ENCODE measurements around the gene PRRG2. TPM values are rescaled to one million over a fixed set of nuclear protein-coding genes. Genes with fewer than 3 reads are reported as not detected.

PRRG2 gene
- total RNA-seq, 1 donor from 2014 or later, result 2.8 TPM

DNA sequence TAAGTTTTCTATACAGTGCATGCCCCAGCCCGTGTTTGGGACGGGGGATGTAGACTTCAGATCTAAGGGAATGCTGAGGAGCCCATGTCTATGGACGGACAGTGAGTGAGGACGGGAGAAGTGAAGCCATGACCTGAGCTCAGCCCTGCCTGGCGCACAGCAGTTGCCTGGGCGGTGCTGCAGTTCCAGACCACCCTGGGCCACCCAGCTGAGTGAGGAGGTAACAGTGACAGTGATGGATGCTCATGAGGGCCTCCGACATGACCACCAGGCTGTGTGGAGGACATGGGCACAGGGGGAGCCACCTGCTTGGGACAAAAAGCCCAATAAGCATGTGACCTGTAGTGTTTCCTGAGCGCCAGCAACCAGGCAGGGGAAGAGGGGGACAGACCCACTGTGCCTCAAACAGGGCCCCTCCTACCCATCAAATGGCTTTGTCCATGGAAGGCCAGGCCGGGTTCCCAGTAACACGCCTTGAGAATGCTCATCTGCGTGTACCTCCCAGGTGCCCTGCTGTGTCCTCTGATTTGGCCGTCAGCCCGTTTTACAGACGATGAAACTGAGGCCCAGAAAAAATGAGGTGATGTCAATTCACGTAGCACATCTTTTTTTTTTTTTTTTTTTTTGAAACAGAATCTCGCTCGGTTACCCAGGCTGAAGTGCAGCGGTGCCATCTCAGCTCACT lies 23.3 kb upstream of the PRRG2 start:
- no peak for DNase-seq

DNA sequence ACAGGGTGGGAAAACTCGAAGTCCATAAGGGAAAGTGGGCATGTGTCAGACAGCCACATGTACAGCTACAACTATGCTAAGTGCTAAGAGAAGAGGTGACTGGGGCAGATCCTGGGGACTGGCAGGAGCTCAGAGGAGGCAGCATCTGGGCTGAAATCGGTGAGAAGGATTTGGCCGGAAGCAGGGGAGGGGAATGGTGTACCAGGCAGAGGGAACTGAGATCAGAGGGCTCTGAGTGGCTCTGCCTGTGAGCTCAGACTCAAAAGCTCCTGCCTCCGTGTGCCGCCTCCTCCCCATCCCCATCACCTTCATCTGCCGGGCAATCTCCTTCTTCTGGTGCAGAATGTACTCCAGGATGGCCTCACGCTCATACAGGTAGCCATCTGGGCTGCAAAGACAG lies 22.5 kb upstream of the PRRG2 start:
- no peak for DNase-seq

DNA sequence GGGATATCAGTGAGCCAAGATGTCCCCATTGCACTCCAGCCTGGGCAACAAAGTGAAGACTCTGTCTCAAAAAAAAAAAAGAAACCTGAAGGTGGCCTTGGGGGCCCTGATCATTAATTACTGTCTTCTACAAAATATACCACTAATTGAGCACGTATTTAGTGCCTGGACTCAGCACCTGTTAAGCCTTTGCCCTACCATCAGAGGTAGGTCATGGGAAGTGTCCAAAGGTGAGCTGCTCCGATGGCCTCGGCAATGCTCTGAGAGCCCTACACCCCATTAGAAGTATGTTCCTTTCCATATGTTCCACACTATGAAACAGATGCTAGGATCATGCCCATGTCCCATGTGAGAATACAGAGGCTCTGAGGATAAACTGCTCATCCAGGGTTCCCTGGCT lies 21.7 kb upstream of the PRRG2 start:
- DNase-seq, result no peak

DNA sequence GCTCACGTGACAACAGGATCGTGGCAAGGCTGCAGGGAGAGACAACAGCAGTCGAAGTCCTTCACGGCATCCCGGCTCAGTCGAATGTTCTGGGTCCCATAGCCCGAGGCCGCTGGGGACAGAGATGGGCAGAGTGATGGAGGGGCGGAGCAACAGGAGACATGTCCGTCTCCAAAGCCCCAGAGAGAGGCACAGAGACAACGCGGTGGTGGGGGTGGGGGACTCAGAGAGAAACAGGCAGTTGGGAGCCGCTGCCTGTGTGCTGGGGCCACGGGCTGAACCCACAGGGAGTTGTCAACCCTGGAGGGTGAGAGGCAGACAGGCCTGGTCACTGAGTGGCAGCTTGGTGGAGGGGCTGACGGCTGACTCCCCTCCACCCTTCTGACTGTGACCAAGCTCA lies 21.2 kb upstream of the PRRG2 start:
- DNase-seq, result no peak

- no peak for DNase-seq
These were observed 20.7 kb upstream of the PRRG2 start for GRCh38 chr19:49560358-49560900.

DNA sequence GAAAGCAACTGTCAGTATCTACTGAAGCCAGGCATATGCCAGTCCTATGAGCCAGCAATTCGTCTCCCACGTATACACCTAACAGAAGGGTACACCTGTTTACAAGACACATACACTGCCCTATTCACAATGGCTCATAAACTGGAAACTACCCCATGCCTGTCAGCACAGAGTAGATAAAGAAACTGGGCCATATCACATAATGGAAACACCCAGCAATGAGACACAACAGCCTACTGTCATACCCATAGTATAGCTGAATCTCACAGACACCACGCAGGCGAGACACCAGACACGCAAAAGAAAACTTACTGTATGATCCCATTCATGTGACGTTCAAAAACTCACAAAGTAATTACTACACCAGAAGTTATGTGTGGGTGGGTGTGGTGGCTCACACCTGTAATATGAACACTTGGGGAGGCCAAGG lies 16.5 kb upstream of the PRRG2 start:
- no peak for DNase-seq

DNA sequence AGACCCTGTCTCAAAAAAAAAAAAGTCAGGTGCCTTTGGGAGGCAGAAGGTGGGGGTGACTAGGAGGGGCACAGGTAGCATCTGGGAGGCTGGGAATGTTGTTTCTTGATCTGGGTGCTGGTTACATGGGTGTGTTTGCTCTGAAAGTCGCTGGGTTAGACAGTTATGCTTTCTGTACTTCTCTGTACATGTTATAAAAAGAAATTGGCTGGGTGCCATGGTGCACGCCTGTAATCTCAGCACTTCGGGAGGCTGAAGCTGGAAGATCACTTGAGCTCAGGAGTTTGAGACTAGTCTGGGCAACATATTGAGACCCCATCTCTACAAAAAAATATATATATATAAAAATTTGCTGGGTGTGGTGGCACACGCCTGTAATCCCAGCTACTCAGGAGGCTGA lies 15.9 kb upstream of the PRRG2 start:
- no peak for DNase-seq

GRCh38 chr19:49566302-49566701 lies 14.8 kb upstream of the PRRG2 start:
- no peak for DNase-seq

DNA sequence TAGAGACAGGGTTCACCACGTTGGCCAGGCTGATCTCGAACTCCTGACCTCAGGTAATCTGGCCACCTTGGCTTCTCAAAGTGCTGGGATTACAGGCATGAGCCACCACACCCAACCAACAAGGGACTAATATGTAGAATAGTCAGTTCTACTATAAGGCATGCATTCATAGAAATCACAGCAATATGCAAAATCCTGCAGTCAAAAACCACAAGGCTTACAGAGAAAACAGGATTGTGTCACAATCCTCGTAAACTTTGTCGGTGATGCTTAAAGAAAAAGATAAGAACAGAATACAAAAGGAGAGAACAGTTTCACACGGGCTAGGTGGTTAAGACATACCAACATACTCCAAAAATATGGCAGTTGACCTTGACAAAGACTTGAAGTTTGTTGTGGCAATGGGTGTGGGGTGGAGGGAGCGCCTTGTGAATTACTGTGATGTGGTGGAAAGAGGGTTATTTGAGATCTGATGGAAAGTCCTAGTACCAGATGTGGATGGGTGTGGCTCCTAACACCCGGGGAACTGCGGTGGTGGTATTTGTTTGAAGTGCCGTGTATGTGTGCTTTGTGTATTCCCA lies 13.2 kb upstream of the PRRG2 start:
- DNase-seq, result peak; percentile 62

- DNase-seq, result peak; percentile 86
These were observed 10.8 kb upstream of the PRRG2 start for GRCh38 chr19:49570138-49570856.

DNA sequence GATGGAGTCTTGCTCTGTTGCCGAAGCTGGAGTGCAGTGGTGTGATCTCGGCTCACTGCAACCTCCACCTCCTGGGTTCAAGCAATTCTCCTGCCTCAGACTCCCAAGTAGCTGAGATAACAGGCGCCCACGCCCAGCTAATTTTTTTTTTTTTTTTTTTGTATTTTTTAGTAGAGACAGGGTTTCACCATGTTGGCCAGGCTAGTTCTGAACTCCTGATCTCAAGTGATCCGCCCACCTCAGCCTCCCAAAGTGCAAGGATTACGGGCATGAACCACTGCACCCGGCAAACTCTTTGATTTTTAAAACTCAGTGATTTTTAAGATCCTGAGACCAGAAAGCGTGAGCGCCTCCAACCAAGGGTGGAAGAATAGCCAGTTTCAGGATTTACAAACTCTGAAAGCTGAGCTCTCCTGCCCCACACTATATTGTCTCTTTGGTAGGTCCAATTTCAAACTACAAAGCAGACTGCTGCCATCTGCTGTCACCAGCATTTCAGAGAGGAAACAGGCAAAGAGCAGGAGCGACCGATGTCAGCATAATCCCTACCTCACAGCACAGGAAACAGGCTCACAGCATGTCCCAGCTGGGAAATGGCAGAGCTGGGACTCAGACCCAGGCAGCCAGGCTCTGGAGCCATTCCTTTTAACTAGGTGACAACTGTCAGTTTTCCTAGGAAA lies 10.0 kb upstream of the PRRG2 start:
- no peak for DNase-seq

- DNase-seq, result no peak
These were observed 8.1 kb upstream of the PRRG2 start for GRCh38 chr19:49573009-49573408.

DNA sequence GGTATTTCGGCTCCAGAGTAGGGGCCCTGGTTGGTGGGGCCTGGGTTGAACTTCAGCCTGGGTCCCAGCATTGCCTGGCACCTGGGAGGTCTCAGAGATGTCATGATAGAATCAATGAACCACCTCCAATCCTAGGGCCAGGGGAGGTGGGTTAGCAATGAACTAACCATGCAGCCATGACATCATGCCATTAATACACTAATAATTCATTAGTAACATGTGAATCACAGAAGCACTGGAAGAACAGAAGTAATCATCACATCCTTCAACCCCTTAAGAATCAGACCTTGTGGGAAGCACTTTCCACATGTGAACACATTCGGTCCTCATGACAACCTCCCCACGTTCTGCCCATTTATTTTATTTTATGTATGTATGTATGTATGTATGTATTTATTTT lies 7.7 kb upstream of the PRRG2 start:
- DNase-seq, result no peak

GRCh38 chr19:49574206-49574755 lies 6.8 kb upstream of the PRRG2 start:
- DNase-seq, result no peak

- no peak for DNase-seq
These were observed 1.9 kb upstream of the PRRG2 start for GRCh38 chr19:49579193-49579592.

DNA sequence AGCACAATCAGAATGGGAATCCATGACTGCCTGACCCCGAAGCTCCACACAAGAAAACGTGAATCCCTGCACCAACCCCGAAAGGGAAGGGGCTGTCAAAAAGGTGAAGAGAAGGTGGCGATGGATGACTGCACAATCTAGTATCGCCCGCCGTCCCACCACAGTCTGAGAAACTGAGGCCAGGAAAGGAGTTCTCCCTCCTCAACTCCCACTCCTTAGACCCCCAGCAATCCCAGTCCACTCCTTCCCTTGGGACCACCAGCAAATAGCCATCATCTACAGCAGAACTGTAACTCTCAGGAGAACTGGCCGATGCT lies 1.2 kb upstream of the PRRG2 start:
- no peak for DNase-seq

GRCh38 chr19:49580264-49581006 lies 681 bp upstream of the PRRG2 start, which contains the start of gene NOSIP:
Gene NOSIP, minus strand, starts transcription at chr19:49580556. Its CDS starts 19,865 bp downstream, at chr19:49560691.
- DNase-seq, result peak; percentile 97

DNA sequence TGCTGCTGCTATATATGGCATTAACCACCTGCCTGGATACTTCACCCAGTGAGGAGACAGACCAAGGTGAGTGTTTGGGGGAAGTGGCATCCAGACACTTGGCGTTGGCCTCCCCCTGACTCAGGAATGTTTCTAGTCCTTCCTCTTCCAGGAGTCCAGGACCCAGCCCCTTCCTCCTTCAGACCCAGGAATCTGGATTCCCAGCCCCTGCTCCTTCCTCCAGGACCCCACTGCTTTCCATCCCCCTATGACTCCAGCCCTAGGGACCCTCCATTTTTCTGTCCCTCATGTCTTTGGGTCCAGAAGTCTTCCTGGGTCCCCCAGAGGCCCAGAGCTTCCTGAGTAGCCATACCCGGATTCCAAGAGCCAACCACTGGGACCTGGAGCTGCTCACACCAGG lies 2.1 kb downstream of the PRRG2 start:
- no peak for DNase-seq

- no peak for DNase-seq
These were observed 3.9 kb downstream of the PRRG2 start for GRCh38 chr19:49585023-49585422.

DNA sequence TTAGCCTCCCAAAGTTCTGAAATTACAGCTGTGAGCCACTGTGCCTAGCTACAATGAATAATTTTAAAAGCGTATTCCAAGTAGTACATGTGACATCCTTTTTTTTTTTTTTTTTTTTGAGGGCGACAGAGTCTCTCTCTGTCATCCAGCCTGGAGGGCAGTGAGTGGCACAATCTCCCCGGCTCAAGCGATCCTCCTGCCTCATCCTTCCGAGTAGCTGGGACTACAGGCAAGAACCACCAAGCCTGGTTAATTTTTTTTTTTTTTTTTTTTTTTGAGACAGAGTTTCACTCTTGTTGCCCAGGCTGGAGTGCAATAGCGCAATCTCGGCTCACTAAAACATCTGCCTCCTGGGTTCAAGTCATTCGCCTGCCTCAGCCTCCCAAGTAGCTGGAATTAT lies 6.1 kb downstream of the PRRG2 start:
- no peak for DNase-seq

DNA sequence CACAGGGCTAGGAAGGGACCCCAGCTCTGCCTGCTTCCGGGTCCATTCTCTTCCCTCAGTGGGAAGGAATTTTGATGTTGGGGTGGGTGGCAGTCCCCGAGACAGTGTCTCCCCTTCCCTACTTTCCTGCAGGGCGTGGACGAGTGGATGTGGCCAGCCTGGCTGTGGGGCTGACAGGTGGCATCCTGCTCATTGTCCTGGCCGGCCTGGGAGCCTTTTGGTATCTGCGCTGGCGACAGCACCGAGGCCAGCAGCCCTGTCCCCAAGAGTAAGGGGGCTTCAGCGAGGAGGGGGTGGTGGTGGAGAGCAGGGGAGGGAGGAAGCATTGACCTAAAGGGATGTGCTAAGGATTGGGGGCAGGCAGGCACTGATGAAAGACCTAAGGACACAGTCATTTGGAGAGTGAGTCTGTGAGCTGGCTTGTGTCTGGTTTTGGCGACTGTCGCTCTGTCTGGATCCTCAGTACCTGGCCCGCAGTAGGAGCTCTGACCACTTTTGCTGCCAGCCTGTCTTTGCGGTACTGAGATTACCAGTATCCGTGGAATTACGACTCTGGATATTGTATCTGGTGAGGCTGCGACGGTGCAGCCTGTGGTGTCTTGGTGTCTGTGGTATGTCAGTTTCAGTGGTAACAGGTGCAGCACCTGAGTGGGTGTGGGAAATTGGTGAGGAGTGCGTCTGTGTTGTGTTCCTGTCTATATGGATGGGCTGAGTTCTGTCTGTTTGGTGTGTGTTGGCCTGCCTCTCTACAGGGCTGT lies 7.4 kb downstream of the PRRG2 start:
- DNase-seq, result no peak
